ENCODE results near the gene LYRM2.

DNA sequence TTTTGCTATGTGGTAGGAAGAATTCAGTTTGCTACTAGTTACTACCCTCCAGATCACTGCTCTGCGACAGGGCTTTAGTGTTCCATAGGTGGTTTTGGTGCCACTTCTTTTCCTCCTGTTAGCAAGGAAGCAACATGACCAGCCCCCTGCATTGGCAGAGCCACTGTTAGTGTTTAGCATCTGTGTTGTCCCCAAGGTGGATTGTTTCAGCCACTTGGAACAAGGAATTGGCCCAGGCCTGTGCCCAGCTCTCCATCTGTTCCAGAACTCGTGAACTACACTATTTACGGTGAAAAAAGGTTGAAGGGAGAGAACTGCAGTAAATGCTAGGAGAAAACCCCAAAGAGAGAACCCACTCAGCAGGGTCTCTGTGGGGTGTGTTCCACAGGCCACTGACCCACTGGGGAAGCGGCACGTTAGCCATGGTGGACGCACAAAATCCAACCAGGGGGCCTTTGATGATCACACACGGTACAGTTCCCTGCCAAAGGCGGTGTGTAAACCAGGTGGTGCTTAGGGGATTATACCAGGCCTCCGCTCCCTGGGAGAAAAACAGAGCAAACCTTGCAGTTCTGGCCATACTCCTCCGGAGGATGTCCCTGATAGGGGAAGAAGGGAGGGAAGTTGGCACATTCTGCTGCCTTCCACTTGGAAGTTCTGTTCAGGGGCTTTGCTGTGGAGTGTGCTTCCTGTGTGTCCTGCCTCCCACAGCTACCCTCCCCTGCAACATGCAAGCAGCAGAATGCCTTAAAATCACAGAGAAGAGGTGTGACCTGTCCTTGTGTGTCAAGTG, 72.3 kb downstream of the LYRM2 start:
- TF ChIP-seq, protein P1, sequence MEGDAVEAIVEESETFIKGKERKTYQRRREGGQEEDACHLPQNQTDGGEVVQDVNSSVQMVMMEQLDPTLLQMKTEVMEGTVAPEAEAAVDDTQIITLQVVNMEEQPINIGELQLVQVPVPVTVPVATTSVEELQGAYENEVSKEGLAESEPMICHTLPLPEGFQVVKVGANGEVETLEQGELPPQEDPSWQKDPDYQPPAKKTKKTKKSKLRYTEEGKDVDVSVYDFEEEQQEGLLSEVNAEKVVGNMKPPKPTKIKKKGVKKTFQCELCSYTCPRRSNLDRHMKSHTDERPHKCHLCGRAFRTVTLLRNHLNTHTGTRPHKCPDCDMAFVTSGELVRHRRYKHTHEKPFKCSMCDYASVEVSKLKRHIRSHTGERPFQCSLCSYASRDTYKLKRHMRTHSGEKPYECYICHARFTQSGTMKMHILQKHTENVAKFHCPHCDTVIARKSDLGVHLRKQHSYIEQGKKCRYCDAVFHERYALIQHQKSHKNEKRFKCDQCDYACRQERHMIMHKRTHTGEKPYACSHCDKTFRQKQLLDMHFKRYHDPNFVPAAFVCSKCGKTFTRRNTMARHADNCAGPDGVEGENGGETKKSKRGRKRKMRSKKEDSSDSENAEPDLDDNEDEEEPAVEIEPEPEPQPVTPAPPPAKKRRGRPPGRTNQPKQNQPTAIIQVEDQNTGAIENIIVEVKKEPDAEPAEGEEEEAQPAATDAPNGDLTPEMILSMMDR (IDR thresholded peaks at IDR 0.05 in 2 of 3, conservative IDR thresholded peaks at IDR 0.05 in 1 of 3; ENCODE audit: borderline replicate concordance in 1 of 3, insufficient read depth in 1 of 3, low read depth in 2 of 3, low read length in 2 of 3): no peak
- no peak for TF ChIP-seq SIN3A (IDR thresholded peaks at IDR 0.05; ENCODE audit: low read depth)
- TF ChIP-seq, protein P2, sequence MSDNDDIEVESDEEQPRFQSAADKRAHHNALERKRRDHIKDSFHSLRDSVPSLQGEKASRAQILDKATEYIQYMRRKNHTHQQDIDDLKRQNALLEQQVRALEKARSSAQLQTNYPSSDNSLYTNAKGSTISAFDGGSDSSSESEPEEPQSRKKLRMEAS (IDR thresholded peaks at IDR 0.05): no peak

Measured in HCT116 (cell line).